Measurements from ENCODE around the gene SHISA5. TPM values are rescaled to one million over a fixed set of nuclear protein-coding genes. Genes with fewer than 3 reads are reported as not detected.

SHISA5 gene
- total RNA-seq, 1 donor from 2014 or later = 333 TPM

- Histone ChIP-seq H3K27me3 (ENCODE audit: insufficient read depth, low read length) (no peaks in the 10 kb centered on the region), H3K36me3 (ENCODE audit: insufficient read depth, low read length) (no peaks in the 10 kb centered on the region), H3K4me3 (ENCODE audit: insufficient read depth, low read depth, low read length) (no peak overlapping the region), H3K79me2 (ENCODE audit: insufficient read depth, low read length) (peaks cover 7% of the 10 kb centered on the region), H3K27ac (ENCODE audit: low read depth, low read length) (no peak overlapping the region), H3K4me2 (ENCODE audit: low read length) (no peak overlapping the region), H3K4me1 (ENCODE audit: insufficient read depth, low read length) (no peaks in the 10 kb centered on the region), H3K9me3 (ENCODE audit: insufficient read depth, low read depth, low read length) (no peaks in the 10 kb centered on the region), H4K20me1 (ENCODE audit: insufficient read depth, low read length) (peaks cover 48% of the 10 kb centered on the region), H3K9ac (ENCODE audit: low read length) (no peak overlapping the region), H2AFZ (ENCODE audit: low read depth, low read length) (no peak overlapping the region)
- Mint-ChIP-seq H3K4me1 (ENCODE audit: low read depth, unreplicated experiment) (peaks cover 2% of the 10 kb centered on the region), H3K4me3 (ENCODE audit: unreplicated experiment) (no peak overlapping the region), H3K9me3 (ENCODE audit: unreplicated experiment) (no peaks in the 10 kb centered on the region), H3K36me3 (ENCODE audit: low read depth, unreplicated experiment) (peaks cover 21% of the 10 kb centered on the region), H3K27me3 (ENCODE audit: low read depth, unreplicated experiment) (no peaks in the 10 kb centered on the region), H3K27ac (ENCODE audit: unreplicated experiment) (no peak overlapping the region)
- DNase-seq (ENCODE audit: low read depth) (no peak), FAIRE-seq (no peak)
- TF ChIP-seq EZH2 (IDR thresholded peaks at IDR 0.05; ENCODE audit: insufficient read depth, low read length) = no peak
- TF ChIP-seq, protein P1, sequence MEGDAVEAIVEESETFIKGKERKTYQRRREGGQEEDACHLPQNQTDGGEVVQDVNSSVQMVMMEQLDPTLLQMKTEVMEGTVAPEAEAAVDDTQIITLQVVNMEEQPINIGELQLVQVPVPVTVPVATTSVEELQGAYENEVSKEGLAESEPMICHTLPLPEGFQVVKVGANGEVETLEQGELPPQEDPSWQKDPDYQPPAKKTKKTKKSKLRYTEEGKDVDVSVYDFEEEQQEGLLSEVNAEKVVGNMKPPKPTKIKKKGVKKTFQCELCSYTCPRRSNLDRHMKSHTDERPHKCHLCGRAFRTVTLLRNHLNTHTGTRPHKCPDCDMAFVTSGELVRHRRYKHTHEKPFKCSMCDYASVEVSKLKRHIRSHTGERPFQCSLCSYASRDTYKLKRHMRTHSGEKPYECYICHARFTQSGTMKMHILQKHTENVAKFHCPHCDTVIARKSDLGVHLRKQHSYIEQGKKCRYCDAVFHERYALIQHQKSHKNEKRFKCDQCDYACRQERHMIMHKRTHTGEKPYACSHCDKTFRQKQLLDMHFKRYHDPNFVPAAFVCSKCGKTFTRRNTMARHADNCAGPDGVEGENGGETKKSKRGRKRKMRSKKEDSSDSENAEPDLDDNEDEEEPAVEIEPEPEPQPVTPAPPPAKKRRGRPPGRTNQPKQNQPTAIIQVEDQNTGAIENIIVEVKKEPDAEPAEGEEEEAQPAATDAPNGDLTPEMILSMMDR (IDR thresholded peaks at IDR 0.05; ENCODE audit: insufficient read depth, low read depth, low read length) = no peak
Measured at GRCh38 chr3:48418140-48418539, 85.8 kb downstream of the SHISA5 start.

Small RNA genes lying within 50 kb of the gene (microRNA-seq; reads per million reads assigned to microRNA genes)
- 1.6 reads per million for gene MIR6823

Other genes starting within 250 kb of the SHISA5 start
- 23.3 and 25.0 TPM in 2 replicates for gene NME6, start 202.8 kb downstream of the SHISA5 start, total RNA-seq
- gene SPINK8, start 170.5 kb downstream of the SHISA5 start, total RNA-seq = not detected in 2 replicates
- gene FBXW12, start 132.0 kb downstream of the SHISA5 start, total RNA-seq = not detected in 2 replicates
- gene PLXNB1, start 74.1 kb downstream of the SHISA5 start, total RNA-seq = 42.0 and 59.2 TPM in 2 replicates
- 16.4 and 16.5 TPM in 2 replicates for gene CCDC51, start 64.1 kb downstream of the SHISA5 start, total RNA-seq
- 252 and 272 TPM in 2 replicates for gene TMA7, start 63.9 kb downstream of the SHISA5 start, total RNA-seq
- 6.2 and 6.6 TPM in 2 replicates for gene ATRIP, start 57.4 kb downstream of the SHISA5 start, total RNA-seq
- gene PFKFB4, start 52.6 kb upstream of the SHISA5 start, total RNA-seq = 27.5 and 27.8 TPM in 2 replicates
- 2.8 and 3.3 TPM in 2 replicates for gene UCN2, start 59.6 kb upstream of the SHISA5 start, total RNA-seq
- 25.8 and 28.7 TPM in 2 replicates for gene COL7A1, start 91.2 kb upstream of the SHISA5 start, total RNA-seq
- gene UQCRC1, start 105.5 kb upstream of the SHISA5 start, total RNA-seq = 190 and 199 TPM in 2 replicates
- gene TMEM89, start 117.6 kb upstream of the SHISA5 start, total RNA-seq = 0.36 and 0.48 TPM in 2 replicates
- gene SLC26A6, start 131.3 kb upstream of the SHISA5 start, total RNA-seq = 30.3 and 32.0 TPM in 2 replicates
- 8.6 and 10.2 TPM in 2 replicates for gene CELSR3, start 158.7 kb upstream of the SHISA5 start, total RNA-seq
- gene NCKIPSD, start 181.7 kb upstream of the SHISA5 start, total RNA-seq = 18.3 and 21.6 TPM in 2 replicates
- gene IP6K2, start 213.0 kb upstream of the SHISA5 start, total RNA-seq = 92.9 and 104 TPM in 2 replicates

Measured in astrocyte (in vitro differentiated cells and primary cell).